ENCODE results near the gene PITRM1.

The PITRM1 gene

GRCh38 chr10:3206511-3207157 lies 34.1 kb upstream of the PITRM1 start:
- TF ChIP-seq CTCF (IDR thresholded peaks at IDR 0.05; ENCODE audit: low read depth, low read length, missing control alignments): no peak
- no peak for DNase-seq (ENCODE audit: extremely low read depth, low read depth)
- H3K4me3 ChIP-seq (replicated peaks; ENCODE audit: low read depth, low read length): no peak overlapping the region

- H3K4me3 ChIP-seq (replicated peaks; ENCODE audit: low read depth, low read length): peak overlapping the region; percentile 13; the same call in 1 of the 2 replicates
- no peak for DNase-seq (ENCODE audit: extremely low read depth, low read depth)
- no peak for TF ChIP-seq CTCF (IDR thresholded peaks at IDR 0.05; ENCODE audit: low read depth, low read length, missing control alignments)
Measured at GRCh38 chr10:3203972-3204371, 31.4 kb upstream of the PITRM1 start.

GRCh38 chr10:3203016-3203811 lies 30.6 kb upstream of the PITRM1 start:
- no peak for DNase-seq (ENCODE audit: extremely low read depth, low read depth)
- peak overlapping the region; percentile 13; the same call in 1 of the 2 replicates for H3K4me3 ChIP-seq (replicated peaks; ENCODE audit: low read depth, low read length)
- TF ChIP-seq CTCF (IDR thresholded peaks at IDR 0.05; ENCODE audit: low read depth, low read length, missing control alignments): no peak

GRCh38 chr10:3201796-3202195 lies 29.2 kb upstream of the PITRM1 start:
- H3K4me3 ChIP-seq (replicated peaks; ENCODE audit: low read depth, low read length): no peak overlapping the region
- TF ChIP-seq CTCF (IDR thresholded peaks at IDR 0.05; ENCODE audit: low read depth, low read length, missing control alignments): no peak
- DNase-seq (ENCODE audit: extremely low read depth, low read depth): no peak

GRCh38 chr10:3199488-3199887 lies 26.9 kb upstream of the PITRM1 start:
- TF ChIP-seq CTCF (IDR thresholded peaks at IDR 0.05; ENCODE audit: low read depth, low read length, missing control alignments): no peak
- DNase-seq (ENCODE audit: extremely low read depth, low read depth): no peak
- H3K4me3 ChIP-seq (replicated peaks; ENCODE audit: low read depth, low read length): no peak overlapping the region

- H3K4me3 ChIP-seq (replicated peaks; ENCODE audit: low read depth, low read length): no peak overlapping the region
- no peak for DNase-seq (ENCODE audit: extremely low read depth, low read depth)
Measured at GRCh38 chr10:3198900-3199299, 26.3 kb upstream of the PITRM1 start.

More at GRCh38 chr10:3198900-3199299, 26.3 kb upstream of the PITRM1 start:
- TF ChIP-seq CTCF (IDR thresholded peaks at IDR 0.05; ENCODE audit: low read depth, low read length, missing control alignments): no peak

Measured in HFF-Myc (cell line).